Kidney (tissue), 14 donors: ENCODE measurements around the gene SRRM3. TPM values are rescaled to one million over a fixed set of nuclear protein-coding genes. Genes with fewer than 3 reads are reported as not detected.

Experiments used
- DNase-seq, 5 donors: peaks; one replicate each; pipeline ENCODE4 v3.0.0-alpha.2; 2013 to 2020
- FAIRE-seq: peaks from 2 replicates; lab custom pipeline; 2012; peaks lifted over from hg19 to GRCh38; lab: Jason Lieb, UNC
- H3K27ac ChIP-seq, 2 donors: one replicate each; pipeline ENCODE4 v1.7.0; 2013; ENCODE audit warnings: low read depth in 2 of 2, low read length in 2 of 2, inconsistent platforms in 1 of 2
- H3K27me3 ChIP-seq: one replicate; pipeline ENCODE4 v1.7.1; 2013; ENCODE audit warnings: low read length, inconsistent platforms; ENCODE audit not compliant: control insufficient read depth, insufficient read depth
- H3K36me3 ChIP-seq, 3 donors: one replicate each; pipeline versions ENCODE4 v1.7.0 to v1.7.1; 2013; ENCODE audit warnings: low read length in 3 of 3, control low read depth in 1 of 3, inconsistent platforms in 1 of 3; ENCODE audit not compliant: insufficient read depth in 3 of 3, control insufficient read depth in 2 of 3
- H3K4me1 ChIP-seq, 3 donors: one replicate each; pipeline versions ENCODE4 v1.7.0 to v1.7.1; 2013; ENCODE audit warnings: low read length in 3 of 3, inconsistent platforms in 1 of 3, low read depth in 1 of 3; ENCODE audit not compliant: control insufficient read depth in 2 of 3, insufficient read depth in 2 of 3
- H3K4me3 ChIP-seq, 3 donors: one replicate each; pipeline versions ENCODE4 v1.7.0 to v1.8.1; 2013; ENCODE audit warnings: low read length in 3 of 3, control low read depth in 1 of 3, inconsistent platforms in 1 of 3
- H3K9ac ChIP-seq, 3 donors: one replicate each; pipeline versions ENCODE4 v1.7.0 to v1.7.1; 2013; ENCODE audit warnings: low read length in 3 of 3, control low read depth in 1 of 3, inconsistent platforms in 1 of 3
- H3K9me3 ChIP-seq, 3 donors: one replicate each; pipeline versions ENCODE4 v1.7.0 to v1.7.1; 2013; ENCODE audit warnings: low read length in 3 of 3, control low read depth in 1 of 3, inconsistent platforms in 1 of 3; ENCODE audit not compliant: control insufficient read depth in 2 of 3, insufficient read depth in 1 of 3
- CTCF ChIP-seq: IDR thresholded peaks from 3 replicates; pipeline ENCODE4 v1.5.1; 2012; ENCODE audit warnings: mild to moderate bottlenecking, moderate library complexity, borderline replicate concordance; ENCODE audit not compliant: insufficient read depth; ENCODE audit errors: extremely low read depth
- intact Hi-C: fragments of 100-400 bp; cut with DNase I; formaldehyde crosslinking; loops from one replicate; pipeline ENCODE4 v1.11.1; 2022
- polyA plus RNA-seq: library from polyadenylated mRNA; stranded (reverse); fragments of 350-450 nt; fragmentation: Illumina TruSeq; extraction: RNeasy Lipid Tissue Mini Kit (QIAGEN cat#74804); gene quantifications from one replicate; pipeline ENCODE4 v1.2.3, GENCODE V29; 2014; ENCODE audit warnings: low read depth, low replicate concordance; ENCODE audit not compliant: insufficient read depth
- total RNA-seq: library from RNA; stranded (reverse); fragmentation: NEBNext Ultra II Directional; extraction: Animal tissue kit (Norgen Biotek cat#: 25700); gene quantifications from one replicate; pipeline ENCODE4 v1.2.1, GENCODE V29; 2021
- donor health status: control.
- donor health status: control.
- donor health status: control.
- donor health status: control.
- donor health status: control.
- donor health status: DM: yes; HTN: yes; CAD: no.
- donor health status: Normal renal cell carcinoma (clear cell type).

Gene SRRM3
- total and polyA plus RNA-seq, 2 donors from 2014 or later = 0.99 to 1.0 TPM

- FAIRE-seq (no peak), DNase-seq (peak in 3 of 5 donors; percentile 54 to 71 (median 54))
- TF ChIP-seq CTCF = no peak
- H3K27me3 ChIP-seq = no peaks in the 10 kb centered on the region
- intact Hi-C loops = loop anchor here (10.0 kb wide), 1 partner anchor 82 kb away; no protein-coding TSS in a partner anchor
- H3K4me3 ChIP-seq = no peak overlapping the region
- H3K9ac ChIP-seq = no peak overlapping the region
- no peaks in the 10 kb centered on the region for H3K9me3 ChIP-seq
- no peak overlapping the region for H3K27ac ChIP-seq
- H3K36me3 ChIP-seq = no peaks in the 10 kb centered on the region
- peaks cover 0 to 3% (median 0%) of the 10 kb centered on the region in 3 donors for H3K4me1 ChIP-seq
Measured at GRCh38 chr7:76267107-76267893, 65.6 kb downstream of the SRRM3 start.

- FAIRE-seq (no peak), DNase-seq (peak in 1 of 5 donors; percentile 44)
- Histone ChIP-seq H3K27ac (no peak overlapping the region), H3K27me3 (no peaks in the 10 kb centered on the region), H3K9me3 (no peaks in the 10 kb centered on the region), H3K9ac (no peak overlapping the region), H3K4me3 (no peak overlapping the region), H3K36me3 (no peaks in the 10 kb centered on the region), H3K4me1 (peaks cover 0 to 3% (median 0%) of the 10 kb centered on the region in 3 donors)
- TF ChIP-seq CTCF = no peak
- intact Hi-C loops = loop anchor here (10.0 kb wide), 1 partner anchor 83 kb away; no protein-coding TSS in a partner anchor
Measured at GRCh38 chr7:76267894-76268183, 66.1 kb downstream of the SRRM3 start.

GRCh38 chr7:76268376-76268775 lies 66.7 kb downstream of the SRRM3 start:
- no peaks in the 10 kb centered on the region for H3K27me3 ChIP-seq
- H3K9ac ChIP-seq = no peak overlapping the region
- peaks cover 0 to 3% (median 0%) of the 10 kb centered on the region in 3 donors for H3K4me1 ChIP-seq
- intact Hi-C loops = loop anchor here (10.0 kb wide), 1 partner anchor 84 kb away; no protein-coding TSS in a partner anchor
- no peaks in the 10 kb centered on the region for H3K9me3 ChIP-seq
- FAIRE-seq = no peak
- no peak for DNase-seq
- no peak overlapping the region for H3K4me3 ChIP-seq
- no peak for TF ChIP-seq CTCF
- no peak overlapping the region for H3K27ac ChIP-seq
- H3K36me3 ChIP-seq = no peaks in the 10 kb centered on the region
